Fibroblast of peridontal ligament (primary cell): ENCODE measurements around the gene CPOX.
"Not testable (repeated sequence)": the region's sequence is repeated elsewhere in the genome, so short reads cannot be mapped to it uniquely, and the experiment has no call there.

Source experiments
- DNase-seq: peaks from one replicate; pipeline ENCODE4 v3.0.0-alpha.2; 2010; ENCODE audit errors: extremely low read depth

Gene CPOX

GRCh38 chr3:98563661-98564281 lies 29.6 kb downstream of the CPOX start:
- DNase-seq = peak; percentile 35

DNA sequence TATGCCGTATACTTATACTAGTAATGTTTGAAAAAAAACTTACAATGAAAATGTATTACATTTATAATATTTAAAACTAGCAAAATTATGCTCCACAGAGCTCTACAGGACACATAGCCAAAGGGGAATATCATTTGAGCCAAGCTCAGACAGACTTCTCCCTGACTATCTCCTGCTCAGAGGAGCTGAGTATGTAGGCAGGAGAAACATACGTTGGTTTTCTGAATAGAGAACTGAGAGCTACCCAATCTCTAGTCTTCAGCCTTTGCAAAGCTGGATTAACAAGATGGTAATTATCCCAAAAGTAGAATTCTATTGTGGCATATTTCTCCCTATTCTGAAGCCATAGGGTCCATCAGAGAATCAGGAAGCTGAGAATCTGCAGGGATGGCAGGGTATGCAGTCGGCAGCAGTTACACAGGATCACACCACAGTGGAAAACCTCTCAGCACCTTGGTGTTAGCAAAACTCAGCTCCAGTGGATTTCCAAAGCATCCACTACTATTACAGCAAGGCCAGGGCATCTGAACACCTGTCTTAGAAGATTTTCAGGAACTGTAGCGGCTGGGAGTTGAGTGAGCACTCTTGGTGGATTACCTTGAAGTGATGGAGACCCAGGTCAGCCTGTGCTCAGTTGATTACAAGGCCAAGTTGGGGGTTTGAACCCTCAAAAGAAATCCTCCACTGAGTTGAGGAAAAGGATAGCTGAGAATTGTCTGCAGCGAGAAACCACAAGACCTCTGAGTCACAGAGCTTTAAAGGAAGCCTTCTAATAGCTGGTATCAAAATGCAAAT lies 31.5 kb downstream of the CPOX start:
- no peak for DNase-seq

GRCh38 chr3:98560911-98561310 lies 32.5 kb downstream of the CPOX start:
- no peak for DNase-seq

GRCh38 chr3:98559769-98560168 lies 33.6 kb downstream of the CPOX start:
- not testable (repeated sequence) for DNase-seq

DNA sequence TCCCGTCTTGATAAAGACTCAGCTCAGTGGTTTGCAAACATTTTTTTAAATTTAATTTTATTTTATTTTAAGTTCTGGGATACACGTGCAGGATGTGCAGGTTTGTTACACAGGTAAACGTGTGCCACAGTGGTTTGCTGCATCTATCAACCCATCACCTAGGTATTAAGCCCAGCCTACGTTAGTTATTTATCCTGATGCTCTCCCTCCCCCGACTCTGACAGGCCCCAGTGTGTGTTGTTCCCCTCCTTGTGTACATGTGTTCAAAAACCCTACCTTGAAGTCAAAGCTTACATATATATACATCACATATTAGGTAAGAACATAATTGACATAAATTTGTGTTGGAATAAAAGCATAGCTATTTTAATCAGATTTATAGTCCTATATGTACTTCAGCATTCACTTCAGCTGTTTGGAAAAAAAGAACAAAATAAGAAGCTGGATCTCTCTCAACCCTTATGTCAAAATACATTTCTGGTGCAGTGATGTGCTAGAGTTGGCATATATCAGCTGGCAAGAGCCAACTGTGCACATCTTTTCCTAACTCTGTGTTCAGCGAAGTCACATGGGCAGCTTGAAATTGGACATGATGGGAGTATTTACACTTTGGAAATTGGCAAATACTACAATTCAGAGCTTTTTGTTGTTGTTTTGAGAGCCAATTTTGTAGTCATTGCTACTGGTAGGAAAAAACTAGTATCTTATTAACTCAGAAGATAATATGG lies 35.1 kb downstream of the CPOX start:
- DNase-seq = no peak

GRCh38 chr3:98557324-98558010 lies 35.9 kb downstream of the CPOX start:
- DNase-seq = no peak

DNA sequence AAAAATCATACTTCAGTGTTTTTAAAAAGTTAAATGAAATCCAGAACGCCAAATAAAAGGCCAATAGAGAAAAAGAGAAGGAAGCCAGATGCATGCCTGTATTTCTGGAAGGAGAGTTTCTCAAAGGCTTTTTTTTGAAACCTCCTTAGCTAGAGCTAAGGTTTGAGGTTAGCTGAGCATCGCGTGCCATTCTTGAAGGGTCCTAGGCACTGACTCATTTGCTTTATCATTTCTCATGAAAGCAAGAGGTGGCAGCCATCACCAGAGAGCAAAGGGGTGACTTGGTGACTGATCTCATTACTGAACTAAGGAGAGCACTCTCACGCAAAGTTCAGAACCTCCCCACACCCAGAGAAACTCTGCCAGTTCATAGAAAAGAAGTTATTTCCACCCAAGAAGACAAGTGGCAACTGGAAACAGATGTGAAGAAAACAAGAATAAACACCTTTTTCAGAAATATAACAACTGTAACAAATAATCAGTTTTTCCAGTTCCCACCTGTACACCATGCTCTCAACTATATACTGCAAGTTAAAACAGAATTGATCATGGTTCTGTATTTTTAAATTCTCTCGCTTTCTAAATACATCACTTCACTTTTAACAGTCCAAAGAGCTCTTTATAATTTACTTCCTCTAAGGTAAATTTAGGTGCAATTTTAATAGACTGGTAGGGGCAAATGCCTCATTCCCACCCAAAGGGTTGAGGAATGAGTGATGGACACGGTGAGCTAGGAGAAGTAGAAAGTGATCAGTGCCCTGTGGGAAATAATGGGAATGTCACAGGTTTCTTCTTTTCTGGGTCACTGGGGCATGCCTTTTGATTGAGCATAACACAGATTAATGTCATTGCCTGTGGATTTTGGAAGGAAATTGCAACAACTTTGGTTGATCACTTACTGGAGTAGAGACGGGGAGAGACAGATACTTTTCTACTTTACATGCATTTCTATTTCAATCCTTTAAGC lies 37.0 kb downstream of the CPOX start:
- DNase-seq = no peak

- no peak for DNase-seq
Observed at GRCh38 chr3:98555025-98555379, 38.4 kb downstream of the CPOX start.

GRCh38 chr3:98554580-98554979 lies 38.8 kb downstream of the CPOX start:
- no peak for DNase-seq

DNA sequence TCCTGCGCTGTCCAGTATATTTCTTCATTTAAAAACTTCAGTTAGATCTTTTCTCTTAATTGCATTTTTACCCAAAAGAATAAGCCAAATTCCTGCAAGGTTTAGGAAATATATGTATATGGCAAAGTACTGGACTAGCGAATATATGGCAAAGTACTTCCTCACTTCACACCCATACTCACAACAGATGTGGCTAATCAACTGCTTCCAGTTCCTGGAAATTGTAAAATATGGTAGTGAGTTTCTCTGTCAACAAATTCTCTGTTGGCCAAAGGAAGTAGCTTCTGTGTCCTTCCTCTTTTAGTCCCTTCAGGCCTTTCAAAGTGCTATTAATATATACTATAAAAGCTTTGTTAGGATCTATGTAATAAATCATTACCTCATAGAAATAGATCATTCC lies 39.7 kb downstream of the CPOX start:
- no peak for DNase-seq

DNA sequence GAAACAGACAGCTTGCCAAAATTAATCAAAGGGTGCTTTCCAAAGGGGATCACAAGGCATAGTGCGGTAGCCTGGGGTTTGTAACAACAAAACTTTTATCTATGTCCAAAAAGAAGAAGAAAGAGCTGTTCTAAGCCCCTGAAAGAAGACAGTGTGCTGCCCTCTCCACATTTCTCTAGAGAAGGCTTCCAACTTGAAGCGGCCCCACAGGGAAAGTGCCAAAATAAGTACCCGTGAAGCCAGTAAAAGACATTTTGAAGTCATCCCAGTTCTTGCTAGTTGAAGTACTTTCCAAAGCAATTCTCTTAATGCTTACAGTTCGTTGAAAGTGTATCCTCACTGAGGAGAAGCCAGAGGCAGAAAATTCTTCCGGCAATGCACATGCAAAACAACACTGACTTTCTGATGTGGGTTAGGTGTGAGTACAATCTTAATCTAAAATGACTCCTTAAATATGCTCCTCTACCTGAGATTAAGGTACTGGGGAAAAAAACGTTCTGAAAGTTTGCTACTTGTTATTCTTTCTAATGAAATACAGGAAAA lies 40.3 kb downstream of the CPOX start:
- no peak for DNase-seq

DNA sequence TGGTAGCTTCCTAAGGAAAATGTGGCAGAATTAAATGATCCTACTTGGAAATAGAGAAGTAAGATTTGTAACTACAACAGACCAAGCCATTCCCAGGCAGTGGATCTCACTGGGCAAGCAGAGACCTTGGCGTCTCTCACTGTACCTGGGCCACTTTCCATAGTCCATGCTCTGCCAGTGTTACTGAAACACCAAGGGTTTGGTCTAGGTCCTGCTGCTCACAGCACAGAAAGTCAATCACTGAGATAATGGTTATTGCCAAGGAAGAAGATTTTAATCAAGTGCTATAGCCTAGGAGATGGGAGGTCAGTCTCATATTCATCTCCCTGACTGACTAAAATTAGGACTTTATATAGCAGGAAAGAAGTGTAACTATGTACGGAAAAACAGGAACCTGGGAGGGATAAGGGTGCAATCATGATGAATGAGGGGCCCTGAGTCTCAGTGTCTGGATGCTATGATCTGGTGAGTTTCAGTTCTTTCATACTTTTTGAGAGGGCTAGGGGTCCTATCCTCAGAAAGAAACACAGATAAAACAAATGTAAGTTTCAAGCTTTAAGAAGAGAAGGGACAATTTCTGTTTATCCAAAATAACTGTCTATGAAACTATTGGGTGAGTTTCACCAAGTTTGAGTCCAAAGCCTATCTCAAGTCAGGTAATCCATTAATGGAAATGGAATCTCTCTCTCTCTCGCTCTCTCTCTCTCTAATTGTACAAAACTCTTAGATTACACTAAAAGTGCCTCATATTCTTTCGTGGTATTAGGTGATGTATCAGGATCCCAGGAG lies 41.0 kb downstream of the CPOX start:
- DNase-seq = no peak

DNA sequence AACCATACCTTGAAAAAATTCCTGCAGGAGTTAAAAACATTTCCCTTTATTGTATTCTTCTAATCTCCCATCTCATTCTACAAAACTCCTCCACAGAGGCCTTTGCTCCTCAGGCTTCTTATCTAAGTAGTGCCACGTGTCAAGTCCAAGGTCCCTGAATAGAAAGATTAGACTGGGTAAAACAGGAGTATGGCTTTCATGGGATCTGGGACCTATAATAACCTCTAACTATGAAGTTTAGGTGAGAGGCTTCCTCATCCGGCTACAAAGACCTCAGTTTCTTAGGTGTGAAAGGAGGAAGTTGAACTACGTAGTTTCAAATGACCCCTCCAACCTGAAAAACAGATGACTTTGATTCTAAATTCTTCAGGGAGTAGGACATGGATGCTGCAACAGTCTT lies 41.7 kb downstream of the CPOX start:
- no peak for DNase-seq

GRCh38 chr3:98551236-98551635 lies 42.2 kb downstream of the CPOX start:
- no peak for DNase-seq

GRCh38 chr3:98550833-98551232 lies 42.6 kb downstream of the CPOX start:
- DNase-seq = no peak

DNA sequence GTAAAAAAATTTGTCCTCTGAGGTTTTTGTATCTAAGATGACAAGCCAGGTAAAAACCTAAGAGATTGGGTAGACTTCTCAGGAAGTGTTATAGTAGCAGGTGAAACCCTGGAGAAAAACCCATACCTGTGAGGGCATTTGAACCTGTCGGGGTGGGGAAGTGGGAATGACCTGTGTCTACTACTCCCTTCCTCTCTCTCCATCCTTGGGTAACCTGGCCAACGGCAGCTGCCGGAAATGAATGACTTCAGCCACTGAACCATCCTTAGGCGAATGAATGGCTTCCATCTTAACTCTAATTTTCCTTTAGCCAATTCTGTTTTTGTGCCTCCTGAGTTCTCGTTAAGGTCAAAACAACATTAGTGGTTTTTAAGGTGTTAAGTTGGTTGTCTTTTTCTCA lies 44.9 kb downstream of the CPOX start:
- DNase-seq = no peak

GRCh38 chr3:98545940-98546339 lies 47.5 kb downstream of the CPOX start:
- no peak for DNase-seq

- DNase-seq = no peak
Observed at GRCh38 chr3:98542623-98543022, 50.8 kb downstream of the CPOX start.

GRCh38 chr3:98541695-98542094 lies 51.7 kb downstream of the CPOX start:
- no peak for DNase-seq

- DNase-seq = no peak
Observed at GRCh38 chr3:98540346-98540745, 53.1 kb downstream of the CPOX start.
